Tibial nerve (tissue), 4 donors: ENCODE data around the gene RPS8. TPM values are rescaled to one million over a fixed set of nuclear protein-coding genes. Genes with fewer than 3 reads are reported as not detected.

Experiments used
- DNase-seq, 2 donors: peaks; one replicate each; pipeline ENCODE4 v3.0.0-alpha.2; 2019; ENCODE audit warnings: low spot score in 2 of 2
- H3K27ac ChIP-seq, 4 donors: fragments of 200-600 bp; sonication (generic) in 3 of 4; one replicate each; pipeline ENCODE4 v1.5.1; 2017 to 2019; ENCODE audit warnings: mild to moderate bottlenecking in 1 of 4
- H3K27me3 ChIP-seq, 2 donors: fragments of 200-600 bp; sonication (generic) in 1 of 2; one replicate each; pipeline versions ENCODE4 v1.5.1 to v1.6.0; 2017 to 2019
- H3K36me3 ChIP-seq, 3 donors: fragments of 200-600 bp; sonication (generic); one replicate each; pipeline ENCODE4 v1.5.1; 2018 to 2019
- H3K4me1 ChIP-seq, 4 donors: fragments of 200-600 bp; sonication (generic) in 3 of 4; one replicate each; pipeline ENCODE4 v1.5.1; 2017 to 2019
- H3K4me3 ChIP-seq, 4 donors: fragments of 200-600 bp; sonication (generic) in 3 of 4; one replicate each; pipeline ENCODE4 v1.5.1; 2017 to 2019; ENCODE audit warnings: mild to moderate bottlenecking in 1 of 4, moderate library complexity in 1 of 4
- H3K9me3 ChIP-seq, 4 donors: fragments of 200-600 bp; sonication (generic) in 3 of 4; one replicate each; pipeline ENCODE4 v1.5.1; 2017 to 2019
- CTCF ChIP-seq, 5 experiments: fragments of 200-600 bp in 3 of 5; fragments of 450-650 bp in 2 of 5; sonication (generic) in 3 of 5; IDR thresholded peaks; one replicate each; pipeline ENCODE4 v1.5.1; 2016 to 2019; ENCODE audit warnings: antibody characterized with exemption in 5 of 5, mild to moderate bottlenecking in 3 of 5, moderate library complexity in 2 of 5
- EP300 ChIP-seq, 2 donors: sonication (generic); formaldehyde crosslinking; IDR thresholded peaks; one replicate each; pipeline ENCODE4 v1.6.1; 2017; ENCODE audit warnings: antibody characterized with exemption in 2 of 2, mild to moderate bottlenecking in 1 of 2
- POLR2A ChIP-seq, 2 donors: fragments of 450-650 bp; IDR thresholded peaks; one replicate each; pipeline ENCODE4 v1.6.1; 2017; ENCODE audit warnings: antibody characterized with exemption in 2 of 2, mild to moderate bottlenecking in 2 of 2, moderate library complexity in 2 of 2
- WGBS, 2 donors: methylation state at CpG; one replicate each; pipeline ENCODE4 v1.1.5; 2018; 5-methylcytosine and 5-hydroxymethylcytosine counted together
- total RNA-seq, 4 donors: library from RNA; depleted of rRNA; stranded (reverse); fragments of >200 nt; gene quantifications; one replicate each; pipeline ENCODE4 v1.1.0, GENCODE V29; 2016

RPS8 gene
- total RNA-seq, 4 donors from 2014 or later = 2,048 to 2,345 (median 2,235) TPM

GRCh38 chr1:44801491-44802305 is 26.4 kb downstream of the RPS8 start:
- no peaks in the 10 kb centered on the region for H3K9me3 ChIP-seq
- H3K36me3 ChIP-seq = peaks cover 0 to 45% (median 6%) of the 10 kb centered on the region in 3 donors
- peak overlapping the region in 3 of 4 donors; percentile 68 to 97 (median 88) for H3K4me3 ChIP-seq
- peaks cover 0 to 64% (median 35%) of the 10 kb centered on the region in 4 donors for H3K4me1 ChIP-seq
- WGBS, 2 donors = 48 to 58% methylated on average over 13 of the region's 13 CpGs
- peak overlapping the region; percentile 19 to 100 (median 98) for H3K27ac ChIP-seq
- no peak for DNase-seq
- H3K27me3 ChIP-seq = no peaks in the 10 kb centered on the region
- TF ChIP-seq EP300 (IDR thresholded peaks at IDR 0.05) (no peak), POLR2A (IDR thresholded peaks at IDR 0.05) (no peak), CTCF (IDR thresholded peaks at IDR 0.05) (no peak)

GRCh38 chr1:44802306-44803061 is 27.1 kb downstream of the RPS8 start:
- H3K4me1 ChIP-seq = peaks cover 0 to 72% (median 41%) of the 10 kb centered on the region in 4 donors
- H3K9me3 ChIP-seq = no peaks in the 10 kb centered on the region
- no peak for DNase-seq
- peak overlapping the region in 2 of 4 donors; percentile 68 to 97 for H3K4me3 ChIP-seq
- H3K36me3 ChIP-seq = peaks cover 0 to 45% (median 6%) of the 10 kb centered on the region in 3 donors
- TF ChIP-seq CTCF (IDR thresholded peaks at IDR 0.05) (no peak), EP300 (IDR thresholded peaks at IDR 0.05) (no peak), POLR2A (IDR thresholded peaks at IDR 0.05) (no peak)
- H3K27me3 ChIP-seq = no peaks in the 10 kb centered on the region
- peak overlapping the region; percentile 19 to 100 (median 98) for H3K27ac ChIP-seq
- 62 to 63% methylated on average over 10 to 13 of the region's 13 CpGs for WGBS, 2 donors

- peaks cover 0 to 77% (median 44%) of the 10 kb centered on the region in 4 donors for H3K4me1 ChIP-seq
- no peaks in the 10 kb centered on the region for H3K27me3 ChIP-seq
- WGBS, 2 donors = 90 to 91% methylated on average over 9 of the region's 9 CpGs
- peak overlapping the region; percentile 19 to 100 (median 98) for H3K27ac ChIP-seq
- no peak overlapping the region for H3K4me3 ChIP-seq
- TF ChIP-seq EP300 (IDR thresholded peaks at IDR 0.05) (no peak), POLR2A (IDR thresholded peaks at IDR 0.05) (no peak)
- no peaks in the 10 kb centered on the region for H3K9me3 ChIP-seq
- DNase-seq = no peak
- H3K36me3 ChIP-seq = peaks cover 0 to 45% (median 6%) of the 10 kb centered on the region in 3 donors
Measured at GRCh38 chr1:44803062-44803311, 27.6 kb downstream of the RPS8 start.

- WGBS, 2 donors = 87 to 89% methylated on average over 12 to 13 of the region's 13 CpGs
- H3K4me1 ChIP-seq = peaks cover 0 to 82% (median 50%) of the 10 kb centered on the region in 4 donors
- H3K9me3 ChIP-seq = no peaks in the 10 kb centered on the region
- no peak overlapping the region for H3K4me3 ChIP-seq
- no peak for TF ChIP-seq POLR2A (IDR thresholded peaks at IDR 0.05)
- TF ChIP-seq EP300 (IDR thresholded peaks at IDR 0.05) = no peak
- no peak for TF ChIP-seq CTCF (IDR thresholded peaks at IDR 0.05)
- H3K27ac ChIP-seq = peak overlapping the region; percentile 19 to 100 (median 98)
- no peak for DNase-seq
- no peaks in the 10 kb centered on the region for H3K27me3 ChIP-seq
- H3K36me3 ChIP-seq = peaks cover 0 to 45% (median 6%) of the 10 kb centered on the region in 3 donors
Measured at GRCh38 chr1:44803312-44804095, 28.2 kb downstream of the RPS8 start.

- no peak for TF ChIP-seq CTCF (IDR thresholded peaks at IDR 0.05)
- no peak for TF ChIP-seq EP300 (IDR thresholded peaks at IDR 0.05)
- no peak for TF ChIP-seq POLR2A (IDR thresholded peaks at IDR 0.05)
- no peak for DNase-seq
- WGBS, 2 donors = 91 to 94% methylated on average over 19 to 20 of the region's 20 CpGs
- no peak overlapping the region for H3K4me3 ChIP-seq
- peaks cover 0 to 45% (median 6%) of the 10 kb centered on the region in 3 donors for H3K36me3 ChIP-seq
- no peaks in the 10 kb centered on the region for H3K9me3 ChIP-seq
- no peaks in the 10 kb centered on the region for H3K27me3 ChIP-seq
- H3K27ac ChIP-seq = peak overlapping the region in 3 of 4 donors; percentile 100
- peaks cover 0 to 89% (median 62%) of the 10 kb centered on the region in 4 donors for H3K4me1 ChIP-seq
Measured at GRCh38 chr1:44805311-44806024, 30.1 kb downstream of the RPS8 start.
